ENCODE measurements around the gene PLA2G15.
A peak's percentile ranks its signal among the peaks of the same experiment; 100 is the strongest.

PLA2G15 gene

GRCh38 chr16:68232335-68232734, 12.8 kb upstream of the PLA2G15 start:
- DNase-seq (ENCODE audit: low read depth), result no peak

GRCh38 chr16:68233085-68233834, 11.9 kb upstream of the PLA2G15 start:
- DNase-seq (ENCODE audit: low read depth), result no peak

- no peak for DNase-seq (ENCODE audit: low read depth)
These were observed 11.4 kb upstream of the PLA2G15 start for GRCh38 chr16:68233835-68234187.

GRCh38 chr16:68234188-68235107, 10.7 kb upstream of the PLA2G15 start:
- no peak for DNase-seq (ENCODE audit: low read depth)

GRCh38 chr16:68235108-68235886, 9.9 kb upstream of the PLA2G15 start:
- no peak for DNase-seq (ENCODE audit: low read depth)

GRCh38 chr16:68235887-68236136, 9.4 kb upstream of the PLA2G15 start, which contains the start of gene ESRP2:
Gene ESRP2, minus strand, starts transcription at chr16:68236127. Its CDS starts 82 bp downstream, at chr16:68236045.
- no peak for DNase-seq (ENCODE audit: low read depth)

- peak; percentile 33 for DNase-seq (ENCODE audit: low read depth)
These were observed 8.9 kb upstream of the PLA2G15 start for GRCh38 chr16:68236137-68236825.

GRCh38 chr16:68236826-68237242, 8.3 kb upstream of the PLA2G15 start:
- DNase-seq (ENCODE audit: low read depth), result no peak

- DNase-seq (ENCODE audit: low read depth), result peak; percentile 83
These were observed 7.7 kb upstream of the PLA2G15 start for GRCh38 chr16:68237243-68238028.

- no peak for DNase-seq (ENCODE audit: low read depth)
These were observed 7.2 kb upstream of the PLA2G15 start for GRCh38 chr16:68238029-68238345.

GRCh38 chr16:68242085-68242484, 3.1 kb upstream of the PLA2G15 start:
- DNase-seq (ENCODE audit: low read depth), result no peak

- no peak for DNase-seq (ENCODE audit: low read depth)
These were observed 2.0 kb upstream of the PLA2G15 start for GRCh38 chr16:68242926-68243858.

- DNase-seq (ENCODE audit: low read depth), result no peak
These were observed 681 bp upstream of the PLA2G15 start for GRCh38 chr16:68244481-68244902.

- no peak for DNase-seq (ENCODE audit: low read depth)
These were observed 948 bp downstream of the PLA2G15 start for GRCh38 chr16:68246121-68246520.

GRCh38 chr16:68246666-68247065, 1.5 kb downstream of the PLA2G15 start:
- no peak for DNase-seq (ENCODE audit: low read depth)

- no peak for DNase-seq (ENCODE audit: low read depth)
These were observed 2.2 kb downstream of the PLA2G15 start for GRCh38 chr16:68247400-68247799.

- DNase-seq (ENCODE audit: low read depth), result no peak
These were observed 2.8 kb downstream of the PLA2G15 start for GRCh38 chr16:68247932-68248331.

- no peak for DNase-seq (ENCODE audit: low read depth)
These were observed 4.2 kb downstream of the PLA2G15 start for GRCh38 chr16:68249371-68249770.

GRCh38 chr16:68250951-68251350, 5.8 kb downstream of the PLA2G15 start:
- no peak for DNase-seq (ENCODE audit: low read depth)

GRCh38 chr16:68251832-68252231, 6.7 kb downstream of the PLA2G15 start:
- DNase-seq (ENCODE audit: low read depth), result no peak
